AG04450 (cell line): ENCODE data around the gene PRPH. TPM values are rescaled to one million over a fixed set of nuclear protein-coding genes. Genes with fewer than 3 reads are reported as not detected.

ENCODE experiments used
- CTCF ChIA-PET: fragments of 300-600, 350-600 bp; formaldehyde crosslinking; extraction: SDS; loops from one replicate; lab custom pipeline; 2022; ENCODE audit warnings: antibody characterized with exemption, inconsistent platforms; lab: Charles Lee
- POLR2A ChIA-PET: fragments of 350-600 bp; formaldehyde crosslinking; extraction: SDS; loops from one replicate; lab custom pipeline; 2021; ENCODE audit warnings: antibody characterized with exemption, inconsistent platforms; lab: Yijun Ruan, JAX
- DNase-seq: peaks from one replicate; pipeline ENCODE4 v3.0.0-alpha.2; 2011; ENCODE audit warnings: low read depth, low spot score
- H3K27ac ChIP-seq: one replicate; pipeline ENCODE4 v1.5.1; 2012; ENCODE audit warnings: low read depth, low read length, control low read depth
- H3K27me3 ChIP-seq: one replicate; pipeline ENCODE4 v1.6.0; 2012; ENCODE audit warnings: low read length; ENCODE audit not compliant: control insufficient read depth, insufficient read depth
- H3K4me3 ChIP-seq: 2 replicates; pipeline ENCODE4 v1.5.1; 2011; ENCODE audit warnings: mild to moderate bottlenecking, low read depth, low read length, control low read depth
- H3K9me3 ChIP-seq: 2 replicates; pipeline ENCODE4 v1.5.1; 2012; ENCODE audit warnings: low read length; ENCODE audit not compliant: control insufficient read depth, insufficient read depth
- polyA plus RNA-seq: library from polyadenylated mRNA; depleted of rRNA; stranded (reverse); fragments of >200 nt; gene quantifications from 2 replicates; pipeline ENCODE4 v1.2.3, GENCODE V29; 2011
- TF ChIP-seq, protein P1 (sequence below): IDR thresholded peaks from 2 replicates; pipeline ENCODE4 v1.5.1; 2011; ENCODE audit warnings: low read depth, low read length, control low read depth, inconsistent platforms

Gene PRPH
- polyA plus RNA-seq, 1 experiment, result not detected

- Histone ChIP-seq H3K27me3 (peaks cover 51% of the 10 kb centered on the region), H3K9me3 (no peaks in the 10 kb centered on the region; the same call in 1 of the 2 replicates), H3K4me3 (no peak overlapping the region), H3K27ac (peak overlapping the region; percentile 11)
- TF ChIP-seq, protein P1, sequence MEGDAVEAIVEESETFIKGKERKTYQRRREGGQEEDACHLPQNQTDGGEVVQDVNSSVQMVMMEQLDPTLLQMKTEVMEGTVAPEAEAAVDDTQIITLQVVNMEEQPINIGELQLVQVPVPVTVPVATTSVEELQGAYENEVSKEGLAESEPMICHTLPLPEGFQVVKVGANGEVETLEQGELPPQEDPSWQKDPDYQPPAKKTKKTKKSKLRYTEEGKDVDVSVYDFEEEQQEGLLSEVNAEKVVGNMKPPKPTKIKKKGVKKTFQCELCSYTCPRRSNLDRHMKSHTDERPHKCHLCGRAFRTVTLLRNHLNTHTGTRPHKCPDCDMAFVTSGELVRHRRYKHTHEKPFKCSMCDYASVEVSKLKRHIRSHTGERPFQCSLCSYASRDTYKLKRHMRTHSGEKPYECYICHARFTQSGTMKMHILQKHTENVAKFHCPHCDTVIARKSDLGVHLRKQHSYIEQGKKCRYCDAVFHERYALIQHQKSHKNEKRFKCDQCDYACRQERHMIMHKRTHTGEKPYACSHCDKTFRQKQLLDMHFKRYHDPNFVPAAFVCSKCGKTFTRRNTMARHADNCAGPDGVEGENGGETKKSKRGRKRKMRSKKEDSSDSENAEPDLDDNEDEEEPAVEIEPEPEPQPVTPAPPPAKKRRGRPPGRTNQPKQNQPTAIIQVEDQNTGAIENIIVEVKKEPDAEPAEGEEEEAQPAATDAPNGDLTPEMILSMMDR, result no peak
- POLR2A ChIA-PET, result no interaction called here
- no peak for DNase-seq
- CTCF ChIA-PET, result interaction anchor here (1.2 to 3.1 kb wide), 3 partner anchors 49 to 54 kb away, joined by 3 to 13 read pairs (median 6); partner anchors contain the start of gene DNAJC22
Observed at GRCh38 chr12:49293056-49293956, 1.6 kb upstream of the PRPH start.

GRCh38 chr12:49294086-49294803 is 702 bp upstream of the PRPH start:
- Histone ChIP-seq H3K4me3 (no peak overlapping the region), H3K27me3 (peaks cover 56% of the 10 kb centered on the region), H3K27ac (no peak overlapping the region), H3K9me3 (no peaks in the 10 kb centered on the region; the same call in 1 of the 2 replicates)
- ChIA-PET CTCF (interaction anchor here (0.8 to 3.1 kb wide), 4 partner anchors 48 to 286 kb away, joined by 3 to 13 read pairs (median 4); no protein-coding TSS in a partner anchor), POLR2A (interaction anchor here (0.6 to 1.4 kb wide), 2 partner anchors 54 to 136 kb away, joined by 3 to 7 read pairs; no protein-coding TSS in a partner anchor)
- TF ChIP-seq, protein P1, result no peak
- DNase-seq, result no peak

GRCh38 chr12:49294804-49295081 is 204 bp upstream of the PRPH start:
- Histone ChIP-seq H3K9me3 (no peaks in the 10 kb centered on the region; the same call in 1 of the 2 replicates), H3K27ac (no peak overlapping the region), H3K4me3 (no peak overlapping the region), H3K27me3 (peaks cover 56% of the 10 kb centered on the region)
- ChIA-PET POLR2A (interaction anchor here (0.6 to 1.4 kb wide), 3 partner anchors 28 to 135 kb away, joined by 3 to 7 read pairs (median 3); partner anchors contain the start of gene TROAP), CTCF (interaction anchor here (0.6 to 3.1 kb wide), 5 partner anchors 9 to 286 kb away, joined by 3 to 13 read pairs (median 3); no protein-coding TSS in a partner anchor)
- TF ChIP-seq, protein P1, result no peak
- DNase-seq, result no peak

DNA sequence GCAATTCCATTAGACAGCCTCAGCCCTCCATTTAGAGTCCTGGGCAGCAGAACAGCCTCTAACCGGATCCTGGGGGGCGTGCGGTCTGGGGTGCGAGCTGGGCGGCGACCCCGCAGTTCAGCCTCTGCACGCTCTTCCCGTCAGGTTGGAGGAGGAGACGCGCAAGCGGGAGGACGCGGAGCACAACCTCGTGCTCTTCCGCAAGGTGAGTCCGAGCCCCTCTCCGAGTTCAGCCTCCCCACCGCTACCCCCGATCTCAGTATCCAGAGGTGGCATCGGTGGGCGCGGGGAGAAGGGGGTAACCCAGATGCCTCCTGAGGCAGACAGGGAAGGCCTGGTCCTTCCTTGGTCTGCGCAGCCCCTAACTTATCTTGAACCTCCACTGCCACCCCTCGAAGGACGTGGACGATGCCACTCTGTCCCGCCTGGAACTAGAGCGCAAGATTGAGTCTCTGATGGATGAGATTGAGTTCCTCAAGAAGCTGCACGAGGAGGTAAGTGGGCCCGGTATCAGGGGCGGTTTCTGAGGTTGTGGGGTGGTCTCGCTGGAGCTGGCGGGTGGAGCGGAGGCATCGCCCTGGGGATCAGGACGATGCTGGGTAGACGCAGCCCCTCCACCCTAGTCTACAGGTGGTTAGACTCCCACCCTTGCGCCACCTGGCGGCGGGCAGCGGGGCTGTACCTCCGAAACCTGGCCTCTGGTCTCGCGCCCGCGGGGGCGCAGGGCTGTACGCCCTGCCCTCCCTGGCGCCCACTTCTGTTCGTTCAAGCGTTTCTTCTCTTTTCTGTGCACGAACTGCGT is 1.3 kb downstream of the PRPH start:
- TF ChIP-seq, protein P1, result peak; percentile 65
- no peaks in the 10 kb centered on the region; the same call in 1 of the 2 replicates for H3K9me3 ChIP-seq
- no peak overlapping the region for H3K4me3 ChIP-seq
- CTCF ChIA-PET, result interaction anchor here (0.6 to 1.2 kb wide), 5 partner anchors 63 to 304 kb away, joined by 3 to 5 read pairs (median 3); no protein-coding TSS in a partner anchor
- peaks cover 56% of the 10 kb centered on the region for H3K27me3 ChIP-seq
- POLR2A ChIA-PET, result interaction anchor here (0.8 to 1.4 kb wide), 3 partner anchors 19 to 52 kb away, joined by 3 read pairs; partner anchors contain the start of gene TROAP
- DNase-seq, result no peak
- no peak overlapping the region for H3K27ac ChIP-seq
